ENCODE measurements around the gene PNLDC1.
"Not testable (repeated sequence)": the region's sequence is repeated elsewhere in the genome, so short reads cannot be mapped to it uniquely, and the experiment has no call there.

PNLDC1 gene

DNA sequence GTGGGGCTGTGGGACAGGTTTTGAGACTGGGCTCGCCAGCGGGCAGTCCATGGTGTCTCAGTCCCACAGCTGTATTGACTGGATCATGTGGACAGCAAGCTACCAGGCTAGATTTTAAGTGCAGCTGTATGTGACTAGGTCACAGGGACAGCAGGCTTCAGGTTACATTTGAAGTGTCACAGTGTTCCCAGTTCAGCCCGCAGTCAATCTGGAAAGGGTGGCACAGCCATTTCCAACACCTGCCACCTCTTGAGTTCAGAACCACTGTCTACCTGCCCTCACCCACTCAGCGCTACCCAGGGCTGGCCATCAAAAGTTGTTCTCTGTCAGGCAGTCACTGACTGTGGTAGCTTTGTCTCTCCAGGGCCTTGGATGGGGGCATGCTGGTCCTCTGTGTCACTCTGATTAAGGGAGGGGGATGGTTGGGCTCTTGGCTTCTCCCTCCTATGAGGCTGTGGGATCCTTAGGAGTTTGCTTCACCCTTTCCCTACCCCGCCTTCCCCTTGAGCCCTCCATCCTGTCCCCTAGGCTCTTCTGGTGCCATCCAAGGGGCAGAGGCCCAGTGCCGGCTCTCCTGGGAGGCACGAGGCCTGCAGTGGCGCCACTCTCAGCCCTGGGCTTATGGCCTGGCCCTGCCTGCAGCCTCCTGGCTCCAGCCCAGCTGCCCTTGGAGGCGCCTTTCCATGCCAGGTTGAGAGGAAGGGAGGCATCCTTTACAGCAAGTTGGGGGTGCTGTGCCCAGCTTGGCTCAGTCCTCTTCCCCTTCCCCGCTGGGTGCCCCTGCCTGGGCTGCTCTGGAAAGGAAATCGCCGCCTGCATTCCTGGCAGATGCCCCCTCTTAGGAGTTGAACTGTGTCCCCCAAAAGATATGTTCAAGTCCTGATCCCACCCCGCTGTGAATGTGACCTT is 44.9 kb downstream of the PNLDC1 start:
- DNase-seq = no peak

DNA sequence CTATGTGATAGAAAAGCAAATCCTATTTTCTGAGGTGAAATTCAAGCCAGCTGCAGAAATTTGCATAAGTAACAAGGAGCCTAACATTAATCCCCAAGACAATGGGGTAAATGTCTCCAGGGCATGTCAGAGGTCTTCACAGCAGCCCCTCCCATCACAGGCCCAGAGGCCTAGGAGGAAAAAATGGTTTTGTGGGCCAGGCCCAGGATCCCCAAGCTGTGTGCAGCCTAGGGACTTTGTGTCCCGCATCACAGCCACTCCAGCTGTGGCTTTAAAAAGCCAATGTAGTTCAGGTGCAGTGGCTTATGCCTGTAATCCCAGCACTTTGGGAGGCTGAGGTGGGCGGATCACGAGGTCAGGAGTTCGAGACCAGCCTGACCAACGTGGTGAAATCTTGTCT is 48.5 kb downstream of the PNLDC1 start:
- not testable (repeated sequence) for DNase-seq

DNA sequence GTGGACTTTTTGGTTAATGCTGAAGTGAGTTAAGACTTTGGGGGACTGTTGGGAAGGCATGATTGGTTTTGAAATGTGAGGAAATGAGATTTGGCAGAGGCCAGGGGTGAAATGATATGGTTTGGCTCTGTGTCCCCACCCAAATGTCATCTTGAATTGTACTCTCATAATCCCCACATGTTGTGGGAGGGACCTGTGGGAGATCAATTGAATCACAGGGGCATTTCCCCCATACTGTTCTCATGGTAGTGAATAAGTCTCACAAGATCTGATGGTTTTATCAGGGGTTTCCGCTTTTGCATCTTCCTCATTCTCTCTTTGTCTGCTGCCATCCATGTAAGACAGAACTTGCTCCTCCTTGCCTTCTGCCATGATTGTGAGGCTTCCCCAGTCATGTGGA is 49.8 kb downstream of the PNLDC1 start:
- not testable (repeated sequence) for DNase-seq

DNA sequence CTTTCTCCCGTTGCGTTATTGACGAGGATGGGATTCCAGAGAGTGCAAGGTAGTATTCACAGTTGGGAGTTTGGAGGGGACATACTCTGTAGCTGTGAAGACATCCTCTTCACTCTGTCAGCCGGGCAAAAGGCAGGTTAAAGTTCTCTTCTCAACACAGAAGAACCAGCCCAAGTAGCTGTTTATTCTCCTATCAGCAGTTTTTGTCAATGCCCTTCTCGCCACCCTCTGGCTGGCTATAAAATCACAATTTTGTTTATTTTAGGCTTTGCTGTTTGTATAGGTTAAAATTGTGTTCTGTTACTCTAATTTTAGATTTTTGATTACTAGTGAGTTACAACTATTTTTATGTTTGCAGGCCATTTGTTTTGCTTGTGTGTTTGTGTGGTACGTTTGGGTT is 52.8 kb downstream of the PNLDC1 start:
- DNase-seq = no peak

DNA sequence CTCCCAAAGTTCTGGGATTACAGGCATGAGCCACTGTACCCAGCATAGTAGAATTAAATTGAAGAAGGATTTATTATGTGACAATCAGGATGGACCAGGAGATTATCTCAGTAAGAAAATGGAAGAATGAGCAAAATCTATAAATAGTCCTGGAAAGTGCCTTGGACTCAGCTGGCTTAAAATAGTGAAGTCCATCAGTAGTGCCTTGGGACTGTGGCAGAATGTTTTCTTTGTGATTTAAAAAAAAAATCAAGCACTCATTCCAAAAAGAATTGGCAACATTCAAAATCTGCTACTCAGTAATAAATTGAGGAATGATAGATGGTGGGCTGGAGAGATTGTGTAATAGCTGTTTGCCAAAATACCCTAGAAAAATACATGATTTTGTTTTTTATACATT is 53.7 kb downstream of the PNLDC1 start:
- no peak for DNase-seq

DNA sequence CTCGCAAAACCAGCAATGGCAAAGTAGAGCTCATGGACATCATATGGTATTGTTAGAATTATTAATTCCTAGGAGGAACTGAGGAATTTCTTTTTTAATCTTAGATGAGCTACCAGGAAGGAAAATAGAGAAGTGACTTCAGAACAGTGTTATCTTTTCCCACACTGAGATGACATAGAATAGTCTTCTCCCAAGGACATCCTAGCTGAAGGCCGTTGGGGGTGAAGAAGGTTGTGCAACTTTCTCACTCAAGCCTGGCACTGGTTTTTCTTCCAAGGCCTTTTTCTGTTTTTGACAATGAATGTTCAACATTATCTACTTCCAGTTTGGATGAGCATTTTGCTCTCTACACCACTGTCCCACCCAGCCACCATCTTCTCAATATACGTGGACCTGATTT is 54.9 kb downstream of the PNLDC1 start:
- DNase-seq = no peak

DNA sequence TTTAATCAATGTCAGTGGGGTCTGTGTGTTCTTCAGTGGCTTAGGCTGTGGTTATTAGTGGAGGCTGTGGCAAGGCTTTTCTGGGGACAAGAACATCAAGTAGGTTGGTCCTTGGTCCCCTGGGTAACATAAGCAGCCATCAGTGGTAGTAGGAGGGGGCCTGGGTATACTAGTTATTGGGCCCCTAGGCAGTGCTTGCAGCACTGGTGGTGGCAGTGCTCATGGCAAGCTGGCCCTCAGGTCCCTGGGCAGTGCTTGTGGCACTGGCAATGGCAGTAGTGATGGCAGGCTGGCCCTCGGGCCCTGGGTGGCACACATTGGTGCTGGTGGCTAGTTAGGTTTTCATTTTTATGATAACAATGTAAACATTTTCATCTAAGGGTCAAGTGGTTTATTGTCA is 58.2 kb downstream of the PNLDC1 start:
- DNase-seq = no peak

DNA sequence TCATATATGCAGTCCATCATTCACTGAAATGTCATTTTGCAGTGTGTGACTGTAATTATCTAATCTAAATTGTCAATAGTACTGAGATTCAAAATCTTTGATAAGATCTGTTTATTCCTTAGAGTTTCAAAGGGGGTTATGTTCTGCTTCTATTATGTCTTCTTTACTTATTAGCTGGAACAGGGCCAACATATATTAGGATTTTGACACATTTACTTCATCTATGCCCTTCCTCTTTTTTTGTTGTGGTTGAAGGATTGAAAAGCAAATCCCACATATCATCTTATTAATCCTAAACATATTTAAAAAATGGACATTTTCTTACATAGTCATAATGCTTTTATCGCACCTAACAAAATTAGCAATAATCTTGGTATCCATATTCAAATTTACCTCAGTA is 60.4 kb downstream of the PNLDC1 start:
- no peak for DNase-seq

DNA sequence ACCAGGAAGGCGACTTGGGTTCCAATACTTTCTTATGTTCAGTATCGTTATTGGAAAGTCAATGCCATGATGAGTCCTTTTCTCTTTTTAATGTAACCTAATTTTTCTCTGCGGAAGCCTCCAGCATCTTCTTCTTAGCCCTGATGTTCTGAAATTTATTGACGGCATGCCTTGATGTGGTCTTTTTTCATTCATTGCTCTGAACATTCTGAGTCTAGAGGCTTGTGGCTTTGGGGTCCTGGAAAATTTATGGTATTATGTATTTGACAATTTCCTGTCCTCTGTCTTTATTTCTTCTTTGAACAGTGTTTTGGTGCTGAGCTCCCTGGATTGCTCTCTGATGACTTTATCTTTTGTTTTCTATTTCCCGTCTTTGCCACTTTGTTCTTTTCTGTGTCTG is 62.0 kb downstream of the PNLDC1 start:
- DNase-seq = no peak

DNA sequence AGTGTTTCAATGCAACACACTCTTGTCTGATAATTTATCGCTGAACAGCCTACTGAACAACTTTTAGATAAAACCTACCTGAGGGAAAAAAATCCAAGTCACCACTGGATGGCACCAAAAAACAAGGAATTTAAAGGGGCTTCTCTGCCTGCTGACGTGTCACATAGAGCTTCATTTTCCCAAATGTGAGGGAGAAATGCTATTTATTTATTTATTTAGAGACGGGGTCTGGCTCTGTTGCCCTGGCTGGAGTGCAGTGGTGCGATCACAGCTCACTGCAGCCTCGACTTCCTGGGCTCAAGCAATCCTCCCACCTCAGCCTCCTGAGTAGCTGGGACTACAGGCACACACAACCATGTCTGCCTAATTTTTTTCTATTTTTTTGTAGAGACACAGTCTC is 63.3 kb downstream of the PNLDC1 start:
- DNase-seq = peak in 8 of 56 donors; percentile 1 to 46 (median 14)

DNA sequence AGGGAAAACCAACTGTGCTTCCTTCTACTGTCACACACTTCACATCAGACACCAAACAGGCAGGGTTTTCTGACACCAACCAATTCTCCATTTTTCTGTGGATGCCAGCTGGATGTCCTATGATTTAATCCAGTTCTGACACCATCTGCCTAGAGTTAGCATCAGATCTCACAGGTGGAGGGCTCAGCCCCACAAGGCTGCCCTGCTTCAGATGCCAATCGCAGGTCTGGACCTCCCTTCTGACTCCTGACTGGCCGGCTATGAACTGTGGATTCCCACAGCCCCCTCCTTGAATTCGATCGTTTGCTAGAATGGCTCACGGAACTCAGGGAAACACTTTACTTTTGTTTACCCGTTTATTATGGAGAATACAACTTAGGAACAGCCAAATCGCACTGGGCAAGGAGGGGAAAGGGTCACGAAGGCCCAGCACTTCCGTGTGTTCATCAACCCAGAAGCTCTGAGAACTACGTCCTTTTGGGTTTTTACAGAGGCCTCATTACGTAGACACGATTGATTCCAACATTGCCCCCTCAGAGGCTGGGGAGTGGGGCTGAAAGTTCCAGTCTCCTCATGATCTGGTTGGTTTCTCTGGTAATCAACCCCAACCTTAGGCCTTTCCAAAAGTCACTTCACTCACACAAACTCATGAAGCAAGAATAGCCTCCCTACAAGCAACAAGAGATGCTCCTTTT is 65.3 kb downstream of the PNLDC1 start:
- no peak for DNase-seq

DNA sequence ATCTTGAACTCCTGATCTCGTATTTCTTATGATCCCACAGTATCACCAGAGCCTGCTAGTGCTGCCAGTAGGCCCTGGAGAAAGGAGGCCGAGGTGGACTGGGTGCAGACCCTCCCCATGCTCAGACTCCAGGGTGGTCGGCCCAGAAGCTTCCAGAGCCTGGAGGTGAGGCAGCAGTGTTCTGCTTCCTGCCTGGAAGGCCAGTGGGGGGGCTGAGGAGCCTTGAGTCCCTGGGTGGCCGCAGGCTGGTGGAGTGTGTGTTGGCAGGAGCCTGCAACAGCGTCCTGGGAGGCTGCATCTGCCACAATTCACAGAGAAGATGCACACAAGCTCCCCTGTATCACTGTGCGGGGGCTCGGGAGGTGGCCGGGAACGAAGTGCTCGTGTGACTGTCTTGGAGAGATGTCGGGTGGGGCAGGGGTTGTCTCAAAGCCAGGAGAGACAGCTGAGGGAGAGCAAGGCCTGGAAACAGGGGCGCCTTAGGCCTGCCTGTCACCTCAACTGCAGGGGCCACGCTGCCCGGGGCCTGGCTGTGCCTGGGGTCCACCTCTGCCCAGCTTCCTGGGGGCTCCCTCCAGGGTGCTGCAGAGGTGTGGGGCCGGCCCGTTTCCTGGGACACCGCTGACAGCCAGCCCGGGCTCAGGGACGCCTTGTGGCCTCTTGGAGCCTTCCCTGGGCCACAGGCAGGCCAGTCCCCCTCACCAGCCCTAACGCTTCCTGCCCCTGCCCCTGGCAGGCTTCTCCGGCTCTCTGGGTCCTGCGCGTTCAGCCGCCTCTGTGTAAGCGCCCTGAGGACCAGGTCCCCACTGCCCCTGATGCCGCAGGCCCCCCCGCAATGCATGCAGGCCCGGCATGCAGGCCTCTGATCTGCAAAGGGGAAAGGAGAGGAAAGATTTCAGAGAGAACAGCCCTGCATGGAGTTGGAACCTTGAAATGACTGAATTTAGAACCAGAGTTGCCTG is 66.5 kb downstream of the PNLDC1 start:
- DNase-seq = no peak
